ENCODE results near the gene PKHD1.

PKHD1 gene

GRCh38 chr6:51915098-51915497 lies 172.3 kb downstream of the PKHD1 start:
- H3K9ac ChIP-seq (ENCODE audit: insufficient read length) = no peak overlapping the region
- TF ChIP-seq FOXP2 (optimal IDR thresholded peaks at IDR 0.05; ENCODE audit: control extremely low read depth, extremely low read length, insufficient read depth) = no peak
- TF ChIP-seq POLR2AphosphoS5 (IDR thresholded peaks at IDR 0.05; ENCODE audit: borderline replicate concordance, low read depth, low read length) = no peak
- no peak for TF ChIP-seq EZH2 (IDR thresholded peaks at IDR 0.05)
- H3K9me3 ChIP-seq (ENCODE audit: low read depth, low read length) = no peaks in the 10 kb centered on the region
- H3K27ac ChIP-seq = no peak overlapping the region
- DNase-seq (ENCODE audit: low read depth, low spot score) = no peak
- no peak overlapping the region for H3K4me3 ChIP-seq
- no peaks in the 10 kb centered on the region for H3K36me3 ChIP-seq (ENCODE audit: insufficient read depth, low read length)

- Histone ChIP-seq H3K36me3 (ENCODE audit: insufficient read depth, low read length) (no peaks in the 10 kb centered on the region), H3K9me3 (ENCODE audit: low read depth, low read length) (no peaks in the 10 kb centered on the region), H3K27ac (0 out of 2 replicates have a peak overlapping the region, but pooled peaks have one; percentile 21), H3K9ac (ENCODE audit: insufficient read length) (no peak overlapping the region), H3K4me3 (no peak overlapping the region)
- no peak for TF ChIP-seq POLR2AphosphoS5 (IDR thresholded peaks at IDR 0.05; ENCODE audit: borderline replicate concordance, low read depth, low read length)
- TF ChIP-seq EZH2 (IDR thresholded peaks at IDR 0.05) = no peak
- no peak for TF ChIP-seq FOXP2 (optimal IDR thresholded peaks at IDR 0.05; ENCODE audit: control extremely low read depth, extremely low read length, insufficient read depth)
- DNase-seq (ENCODE audit: low read depth, low spot score) = peak; percentile 30
Measured at GRCh38 chr6:51913265-51913664, 174.1 kb downstream of the PKHD1 start.

GRCh38 chr6:51910851-51911250 lies 176.6 kb downstream of the PKHD1 start:
- Histone ChIP-seq H3K9ac (ENCODE audit: insufficient read length) (no peak overlapping the region), H3K36me3 (ENCODE audit: insufficient read depth, low read length) (no peaks in the 10 kb centered on the region), H3K9me3 (ENCODE audit: low read depth, low read length) (no peaks in the 10 kb centered on the region), H3K4me3 (no peak overlapping the region), H3K27ac (no peak overlapping the region)
- no peak for DNase-seq (ENCODE audit: low read depth, low spot score)
- TF ChIP-seq FOXP2 (optimal IDR thresholded peaks at IDR 0.05; ENCODE audit: control extremely low read depth, extremely low read length, insufficient read depth) (no peak), EZH2 (IDR thresholded peaks at IDR 0.05) (no peak), POLR2AphosphoS5 (IDR thresholded peaks at IDR 0.05; ENCODE audit: borderline replicate concordance, low read depth, low read length) (no peak)

- TF ChIP-seq FOXP2 (optimal IDR thresholded peaks at IDR 0.05; ENCODE audit: control extremely low read depth, extremely low read length, insufficient read depth) = no peak
- TF ChIP-seq EZH2 (IDR thresholded peaks at IDR 0.05) = no peak
- TF ChIP-seq POLR2AphosphoS5 (IDR thresholded peaks at IDR 0.05; ENCODE audit: borderline replicate concordance, low read depth, low read length) = no peak
- Histone ChIP-seq H3K4me3 (no peak overlapping the region), H3K9ac (ENCODE audit: insufficient read length) (no peak overlapping the region), H3K9me3 (ENCODE audit: low read depth, low read length) (no peaks in the 10 kb centered on the region), H3K27ac (no peak overlapping the region), H3K36me3 (ENCODE audit: insufficient read depth, low read length) (no peaks in the 10 kb centered on the region)
- DNase-seq (ENCODE audit: low read depth, low spot score) = no peak
Measured at GRCh38 chr6:51908243-51908642, 179.2 kb downstream of the PKHD1 start.

- peak; percentile 57 for TF ChIP-seq FOXP2 (optimal IDR thresholded peaks at IDR 0.05; ENCODE audit: control extremely low read depth, extremely low read length, insufficient read depth)
- TF ChIP-seq POLR2AphosphoS5 (IDR thresholded peaks at IDR 0.05; ENCODE audit: borderline replicate concordance, low read depth, low read length) = no peak
- no peaks in the 10 kb centered on the region for H3K9me3 ChIP-seq (ENCODE audit: low read depth, low read length)
- peak; percentile 68 for DNase-seq (ENCODE audit: low read depth, low spot score)
- H3K4me3 ChIP-seq = peak overlapping the region; percentile 50
- peak overlapping the region; percentile 17 for H3K9ac ChIP-seq (ENCODE audit: insufficient read length)
- H3K36me3 ChIP-seq (ENCODE audit: insufficient read depth, low read length) = no peaks in the 10 kb centered on the region
- H3K27ac ChIP-seq = peak overlapping the region; percentile 79
Measured at GRCh38 chr6:51901766-51902764, 185.3 kb downstream of the PKHD1 start.

GRCh38 chr6:51893366-51893765 lies 194.0 kb downstream of the PKHD1 start:
- Histone ChIP-seq H3K4me3 (no peak overlapping the region), H3K27ac (0 out of 2 replicates have a peak overlapping the region, but pooled peaks have one; percentile 50), H3K9me3 (ENCODE audit: low read depth, low read length) (no peaks in the 10 kb centered on the region), H3K36me3 (ENCODE audit: insufficient read depth, low read length) (no peaks in the 10 kb centered on the region), H3K9ac (ENCODE audit: insufficient read length) (no peak overlapping the region)
- no peak for TF ChIP-seq FOXP2 (optimal IDR thresholded peaks at IDR 0.05; ENCODE audit: control extremely low read depth, extremely low read length, insufficient read depth)
- DNase-seq (ENCODE audit: low read depth, low spot score) = no peak

GRCh38 chr6:51892750-51893149 lies 194.7 kb downstream of the PKHD1 start:
- no peak for DNase-seq (ENCODE audit: low read depth, low spot score)
- no peaks in the 10 kb centered on the region for H3K36me3 ChIP-seq (ENCODE audit: insufficient read depth, low read length)
- no peak overlapping the region for H3K4me3 ChIP-seq
- no peak overlapping the region for H3K9ac ChIP-seq (ENCODE audit: insufficient read length)
- no peak overlapping the region for H3K27ac ChIP-seq
- TF ChIP-seq POLR2AphosphoS5 (IDR thresholded peaks at IDR 0.05; ENCODE audit: borderline replicate concordance, low read depth, low read length) (no peak), FOXP2 (optimal IDR thresholded peaks at IDR 0.05; ENCODE audit: control extremely low read depth, extremely low read length, insufficient read depth) (no peak), EZH2 (IDR thresholded peaks at IDR 0.05) (no peak)
- no peaks in the 10 kb centered on the region for H3K9me3 ChIP-seq (ENCODE audit: low read depth, low read length)

GRCh38 chr6:51892339-51892738 lies 195.1 kb downstream of the PKHD1 start:
- Histone ChIP-seq H3K27ac (no peak overlapping the region), H3K9ac (ENCODE audit: insufficient read length) (no peak overlapping the region), H3K9me3 (ENCODE audit: low read depth, low read length) (no peaks in the 10 kb centered on the region), H3K4me3 (no peak overlapping the region), H3K36me3 (ENCODE audit: insufficient read depth, low read length) (no peaks in the 10 kb centered on the region)
- no peak for TF ChIP-seq FOXP2 (optimal IDR thresholded peaks at IDR 0.05; ENCODE audit: control extremely low read depth, extremely low read length, insufficient read depth)
- TF ChIP-seq POLR2AphosphoS5 (IDR thresholded peaks at IDR 0.05; ENCODE audit: borderline replicate concordance, low read depth, low read length) = no peak
- TF ChIP-seq EZH2 (IDR thresholded peaks at IDR 0.05) = no peak
- no peak for DNase-seq (ENCODE audit: low read depth, low spot score)

All from SK-N-MC (cell line).